Fibroblast of lung (primary cell): Measurements from ENCODE around the gene UBAC1.

Experiments used
- CTCF ChIP-seq, 2 donors: IDR thresholded peaks in 1 of 2; conservative IDR thresholded peaks in 1 of 2; 1 replicate in 1 of 2; 2 replicates in 1 of 2; pipeline ENCODE4 v1.5.1; 2011 to 2012; ENCODE audit warnings: low read length in 2 of 2, control low read depth in 1 of 2, inconsistent platforms in 1 of 2, low read depth in 1 of 2, mild to moderate bottlenecking in 1 of 2
- EZH2 ChIP-seq: IDR thresholded peaks from 2 replicates; pipeline ENCODE4 v1.5.1; 2012; ENCODE audit warnings: low read length, control low read depth, mild to moderate bottlenecking; ENCODE audit errors: missing control alignments

GRCh38 chr9:135950135-135950682 lies 11.0 kb downstream of the UBAC1 start:
- TF ChIP-seq CTCF (conservative IDR thresholded peaks at IDR 0.05 in 1 of 2, IDR thresholded peaks at IDR 0.05 in 1 of 2; ENCODE audit: low read depth in 1 of 2, low read length in 2 of 2) = no peak
- TF ChIP-seq EZH2 = no peak
